HepG2 (cell line): Measurements from ENCODE around the gene SCARB2. TPM values are rescaled to one million over a fixed set of nuclear protein-coding genes. Genes with fewer than 3 reads are reported as not detected.

Experiments
- ATAC-seq: fragments of 200-7000 bp; cut with Tn5 transposase; 3 replicates; pipeline ENCODE4 v1.9.1; 2020; ENCODE audit warnings: mild to moderate bottlenecking, moderate library complexity
- BruUV-seq: library from RNA; stranded (reverse); fragments of 400-500 nt; replicated peaks from 2 replicates; lab custom pipeline; 2021; lab: Mats Ljungman, UMichigan
- CTCF ChIA-PET: fragments of 300-600 bp; formaldehyde crosslinking; extraction: SDS; loops from one replicate; lab custom pipeline; 2021; ENCODE audit warnings: low total read pairs, inconsistent platforms, low intra/inter-chr PET ratio; lab: Yijun Ruan, JAX
- POLR2A ChIA-PET: fragments of 350-600 bp; sonication (Branson Sonifier 250); formaldehyde crosslinking; loops from one replicate; lab custom pipeline; 2020; ENCODE audit warnings: antibody characterized with exemption, inconsistent platforms; lab: Yijun Ruan, JAX
- DNase-seq: peaks from one replicate; pipeline ENCODE4 v3.0.0-alpha.2; 2015; ENCODE audit warnings: low spot score
- FAIRE-seq: peaks from 3 replicates; lab custom pipeline; 2011; peaks lifted over from hg19 to GRCh38; lab: Jason Lieb, UNC
- H2AFZ ChIP-seq: one replicate; pipeline ENCODE4 v1.6.1; 2011; ENCODE audit warnings: low read length, inconsistent platforms
- H3K27ac ChIP-seq: fragments of 300-600 bp; 3 replicates; pipeline ENCODE4 v1.8.0; 2011; ENCODE audit warnings: mixed run types, mild to moderate bottlenecking, mixed read lengths, low read length, inconsistent platforms; ENCODE audit not compliant: insufficient read depth; ENCODE audit errors: extremely low read length
- H3K27me3 ChIP-seq, 2 experiments: fragments of 200-600 bp in 1 of 2; 2 replicates in 1 of 2; 3 replicates in 1 of 2; pipeline versions ENCODE4 v1.6.0 to v1.8.0; 2011; ENCODE audit warnings: low read length in 2 of 2, mild to moderate bottlenecking in 2 of 2, moderate library complexity in 2 of 2, inconsistent platforms in 1 of 2; ENCODE audit not compliant: insufficient read depth in 2 of 2, control insufficient read depth in 1 of 2
- H3K36me3 ChIP-seq, 2 experiments: fragments of 200-600 bp in 1 of 2; replicated peaks in 1 of 2; 2 replicates in 1 of 2; 3 replicates in 1 of 2; pipeline versions ENCODE4 v1.5.1 to v1.8.0; 2011; ENCODE audit warnings: low read length in 2 of 2, inconsistent platforms in 1 of 2; ENCODE audit not compliant: insufficient read depth in 2 of 2, control insufficient read depth in 1 of 2
- H3K4me1 ChIP-seq: 2 replicates; pipeline ENCODE4 v1.5.1; 2012; ENCODE audit warnings: low read length, inconsistent platforms; ENCODE audit not compliant: insufficient read depth
- H3K4me2 ChIP-seq: 2 replicates; pipeline ENCODE4 v1.6.0; 2011; ENCODE audit warnings: low read depth, low read length, inconsistent platforms
- H3K4me3 ChIP-seq, 3 experiments: fragments of 200-600 bp in 1 of 3; sonication (generic), shearing (Covaris generic) in 1 of 3; replicated peaks in 1 of 3; 2 replicates each; pipeline ENCODE4 v1.5.1; 2011 to 2016; ENCODE audit warnings: low read length in 3 of 3, inconsistent platforms in 2 of 3, low read depth in 2 of 3, mild to moderate bottlenecking in 2 of 3, control low read depth in 1 of 3, mixed read lengths in 1 of 3; ENCODE audit not compliant: insufficient read depth in 1 of 3
- H3K79me2 ChIP-seq: one replicate; pipeline ENCODE4 v1.6.1; 2011; ENCODE audit warnings: low read length, inconsistent platforms; ENCODE audit not compliant: insufficient read depth
- H3K9ac ChIP-seq: 2 replicates; pipeline ENCODE4 v1.6.0; 2011; ENCODE audit warnings: mild to moderate bottlenecking, low read depth, low read length, inconsistent platforms; ENCODE audit not compliant: insufficient read depth
- H3K9me3 ChIP-seq: 2 replicates; pipeline ENCODE4 v1.5.1; 2012; ENCODE audit warnings: mild to moderate bottlenecking, low read length
- H4K20me1 ChIP-seq: 2 replicates; pipeline ENCODE4 v1.6.0; 2011; ENCODE audit warnings: inconsistent platforms, mild to moderate bottlenecking, low read length, moderate library complexity; ENCODE audit not compliant: insufficient read depth
- GABPA ChIP-seq, 2 experiments: IDR thresholded peaks; 2 replicates each; pipeline ENCODE4 v1.6.1; 2011 to 2016; ENCODE audit warnings: low read depth in 2 of 2, low read length in 1 of 2, missing biosample characterization in 1 of 2, missing genetic modification characterization in 1 of 2
- GABPB1 ChIP-seq: IDR thresholded peaks from 2 replicates; pipeline ENCODE4 v1.6.1; 2016; ENCODE audit warnings: mild to moderate bottlenecking, missing genetic modification reagents, moderate library complexity, missing compliant biosample characterization
- MXI1 ChIP-seq: IDR thresholded peaks from 3 replicates; pipeline ENCODE4 v1.6.1; 2012; ENCODE audit warnings: low read depth, low read length, inconsistent platforms, borderline replicate concordance
- PHF8 ChIP-seq: sonication (generic); formaldehyde crosslinking; IDR thresholded peaks from 2 replicates; pipeline ENCODE4 v1.5.0; 2020; ENCODE audit warnings: missing genetic modification reagents
- SAP130 ChIP-seq: IDR thresholded peaks from 2 replicates; pipeline ENCODE4 v1.6.1; 2016; ENCODE audit warnings: low read depth
- ZNF432 ChIP-seq: sonication (generic); formaldehyde crosslinking; IDR thresholded peaks from 2 replicates; pipeline ENCODE4 v1.5.0; 2020; ENCODE audit warnings: missing genetic modification reagents, mild to moderate bottlenecking, borderline replicate concordance
- WGBS: methylation state at CpG from one replicate; pipeline ENCODE4 v1.1.6; 2017; ENCODE audit warnings: low lambda C conversion rate; 5-methylcytosine and 5-hydroxymethylcytosine counted together
- in situ Hi-C: cut with HindIII; loops from 2 replicates; pipeline ENCODE4 v1.10.0; 2017; ENCODE audit warnings: low pct_unique_long_range_greater_than_20kb; ENCODE audit not compliant: extremely low pct_ligation_motif_present
- intact Hi-C: fragments of 100-400 bp; cut with micrococcal nuclease; formaldehyde crosslinking; loops from one replicate; pipeline ENCODE4 v1.10.0; 2022; ENCODE audit not compliant: unreplicated experiment
- polyA plus RNA-seq, 8 experiments: library from polyadenylated mRNA; depleted of rRNA in 3 of 8; stranded (reverse) in 7 of 8; unstranded in 1 of 8; fragments of >200 nt; fragmentation: Illumina TruSeq in 4 of 8; extraction: Trizol in 4 of 8; gene quantifications; 2 replicates each; pipeline versions ENCODE4 v1.2.1 to v1.2.3, GENCODE V29; 2011 to 2016; ENCODE audit warnings: low read depth in 4 of 8, missing spikeins in 1 of 8, mixed read lengths in 1 of 8; ENCODE audit not compliant: insufficient read depth in 1 of 8
- total RNA-seq, 5 experiments: library from RNA; depleted of rRNA; stranded (reverse); fragments of >200 nt; fragmentation: Illumina TruSeq; extraction: Trizol; gene quantifications; 2 replicates each; pipeline ENCODE4 v1.2.3, GENCODE V29; 2016; ENCODE audit warnings: low read depth in 1 of 5
- TF ChIP-seq, protein P1 (sequence below): sonication (generic); formaldehyde crosslinking; IDR thresholded peaks from 2 replicates; pipeline ENCODE4 v1.4.0; 2020; ENCODE audit warnings: missing genetic modification reagents, borderline replicate concordance
- TF ChIP-seq, protein P2 (sequence below), 2 experiments: sonication (generic) in 1 of 2; formaldehyde crosslinking in 1 of 2; IDR thresholded peaks; 2 replicates each; pipeline versions ENCODE4 v1.4.0 to v1.6.1; 2016 to 2020; ENCODE audit warnings: borderline replicate concordance in 1 of 2, low read depth in 1 of 2, mild to moderate bottlenecking in 1 of 2, missing genetic modification reagents in 1 of 2

Gene SCARB2
- total and polyA plus RNA-seq, 2 of the 13 experiments (the other 11 are each of a cell fraction or from before 2014, with no cell fraction given) = 40.6 to 43.4 TPM

- H3K4me1 ChIP-seq = peaks cover 12% of the 10 kb centered on the region
- H2AFZ ChIP-seq = no peak overlapping the region
- CTCF ChIA-PET = no interaction called here
- H3K4me2 ChIP-seq = no peak overlapping the region
- 0 out of 2 replicates have a peak overlapping the region, but pooled peaks have one; percentile 13 for H3K9ac ChIP-seq
- no peaks in the 10 kb centered on the region for H4K20me1 ChIP-seq
- no TSS peak for BruUV-seq
- intact Hi-C loops (no loop called here), in situ Hi-C loops (no loop called here)
- H3K27me3 ChIP-seq = no peaks in the 10 kb centered on the region
- ATAC-seq = peak; percentile 71
- no peak for FAIRE-seq
- peak overlapping the region; percentile 15 to 43 (median 41); a peak in 4 of 6 replicates for H3K4me3 ChIP-seq
- POLR2A ChIA-PET = no interaction called here
- H3K9me3 ChIP-seq = no peaks in the 10 kb centered on the region
- TF ChIP-seq PHF8 (CRISPR knock-in tag) (peak; percentile 20; the same call in 1 of the 2 replicates), ZNF432 (no peak), SAP130 (peak; percentile 38; the same call in 1 of the 2 replicates), GABPA (IDR thresholded peaks at IDR 0.05; ENCODE audit: low read depth, low read length) (no peak), GABPA (CRISPR knock-in tag; IDR thresholded peaks at IDR 0.05; ENCODE audit: low read depth) (peak; percentile 84), GABPB1 (CRISPR knock-in tag) (peak; percentile 47)
- no peaks in the 10 kb centered on the region for H3K36me3 ChIP-seq
- no peak overlapping the region for H3K27ac ChIP-seq
- WGBS = 65% methylated on average over 11 of the region's 14 CpGs
- no peaks in the 10 kb centered on the region for H3K79me2 ChIP-seq
- no peak for DNase-seq
Measured at GRCh38 chr4:76233967-76234678, 20.5 kb upstream of the SCARB2 start.

GRCh38 chr4:76233529-76233928 is 19.9 kb upstream of the SCARB2 start:
- H3K4me1 ChIP-seq = peaks cover 12% of the 10 kb centered on the region
- no peak for ATAC-seq
- peak overlapping the region; percentile 15 to 43 (median 41); a peak in 4 of 6 replicates for H3K4me3 ChIP-seq
- TF ChIP-seq, protein P1, sequence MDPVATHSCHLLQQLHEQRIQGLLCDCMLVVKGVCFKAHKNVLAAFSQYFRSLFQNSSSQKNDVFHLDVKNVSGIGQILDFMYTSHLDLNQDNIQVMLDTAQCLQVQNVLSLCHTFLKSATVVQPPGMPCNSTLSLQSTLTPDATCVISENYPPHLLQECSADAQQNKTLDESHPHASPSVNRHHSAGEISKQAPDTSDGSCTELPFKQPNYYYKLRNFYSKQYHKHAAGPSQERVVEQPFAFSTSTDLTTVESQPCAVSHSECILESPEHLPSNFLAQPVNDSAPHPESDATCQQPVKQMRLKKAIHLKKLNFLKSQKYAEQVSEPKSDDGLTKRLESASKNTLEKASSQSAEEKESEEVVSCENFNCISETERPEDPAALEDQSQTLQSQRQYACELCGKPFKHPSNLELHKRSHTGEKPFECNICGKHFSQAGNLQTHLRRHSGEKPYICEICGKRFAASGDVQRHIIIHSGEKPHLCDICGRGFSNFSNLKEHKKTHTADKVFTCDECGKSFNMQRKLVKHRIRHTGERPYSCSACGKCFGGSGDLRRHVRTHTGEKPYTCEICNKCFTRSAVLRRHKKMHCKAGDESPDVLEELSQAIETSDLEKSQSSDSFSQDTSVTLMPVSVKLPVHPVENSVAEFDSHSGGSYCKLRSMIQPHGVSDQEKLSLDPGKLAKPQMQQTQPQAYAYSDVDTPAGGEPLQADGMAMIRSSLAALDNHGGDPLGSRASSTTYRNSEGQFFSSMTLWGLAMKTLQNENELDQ (CRISPR knock-in tag) = no peak
- TF ChIP-seq, protein P2, sequence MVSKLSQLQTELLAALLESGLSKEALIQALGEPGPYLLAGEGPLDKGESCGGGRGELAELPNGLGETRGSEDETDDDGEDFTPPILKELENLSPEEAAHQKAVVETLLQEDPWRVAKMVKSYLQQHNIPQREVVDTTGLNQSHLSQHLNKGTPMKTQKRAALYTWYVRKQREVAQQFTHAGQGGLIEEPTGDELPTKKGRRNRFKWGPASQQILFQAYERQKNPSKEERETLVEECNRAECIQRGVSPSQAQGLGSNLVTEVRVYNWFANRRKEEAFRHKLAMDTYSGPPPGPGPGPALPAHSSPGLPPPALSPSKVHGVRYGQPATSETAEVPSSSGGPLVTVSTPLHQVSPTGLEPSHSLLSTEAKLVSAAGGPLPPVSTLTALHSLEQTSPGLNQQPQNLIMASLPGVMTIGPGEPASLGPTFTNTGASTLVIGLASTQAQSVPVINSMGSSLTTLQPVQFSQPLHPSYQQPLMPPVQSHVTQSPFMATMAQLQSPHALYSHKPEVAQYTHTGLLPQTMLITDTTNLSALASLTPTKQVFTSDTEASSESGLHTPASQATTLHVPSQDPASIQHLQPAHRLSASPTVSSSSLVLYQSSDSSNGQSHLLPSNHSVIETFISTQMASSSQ (IDR thresholded peaks at IDR 0.05; ENCODE audit: low read depth) = no peak
- TF ChIP-seq, protein P2 (CRISPR knock-in tag; IDR thresholded peaks at IDR 0.05; ENCODE audit: borderline replicate concordance) = no peak
- no peak for TF ChIP-seq MXI1

More at GRCh38 chr4:76233529-76233928, 19.9 kb upstream of the SCARB2 start:
- WGBS = 57% methylated on average over 2 of the region's 2 CpGs
- Histone ChIP-seq H3K27ac (no peak overlapping the region), H3K9ac (no peak overlapping the region), H4K20me1 (no peaks in the 10 kb centered on the region), H3K79me2 (no peaks in the 10 kb centered on the region), H3K27me3 (no peaks in the 10 kb centered on the region), H3K4me2 (no peak overlapping the region), H3K9me3 (no peaks in the 10 kb centered on the region), H2AFZ (no peak overlapping the region), H3K36me3 (no peaks in the 10 kb centered on the region)
- intact Hi-C loops (no loop called here), in situ Hi-C loops (no loop called here)
- no TSS peak for BruUV-seq
- CTCF ChIA-PET = no interaction called here
- POLR2A ChIA-PET = no interaction called here
- FAIRE-seq (no peak), DNase-seq (no peak)
